ENCODE measurements around the gene CAGE1.

CAGE1 gene

GRCh38 chr6:7312616-7313504 is 76.7 kb downstream of the CAGE1 start, which contains the start of gene SSR1:
Gene SSR1, minus strand, starts transcription at chr6:7313199. Its CDS starts 79 bp downstream, at chr6:7313120.
- DNase-seq (ENCODE audit: extremely low read depth in 1 of 2, low read depth in 1 of 2) = peak; percentile 76 to 90

- DNase-seq (ENCODE audit: extremely low read depth in 1 of 2, low read depth in 1 of 2) = no peak
Measured at GRCh38 chr6:7311917-7312615, 77.5 kb downstream of the CAGE1 start.

- no peak for DNase-seq (ENCODE audit: extremely low read depth in 1 of 2, low read depth in 1 of 2)
Measured at GRCh38 chr6:7311176-7311575, 78.4 kb downstream of the CAGE1 start.

GRCh38 chr6:7309050-7309449 is 80.5 kb downstream of the CAGE1 start:
- no peak for DNase-seq (ENCODE audit: extremely low read depth in 1 of 2, low read depth in 1 of 2)

GRCh38 chr6:7307533-7307932 is 82.0 kb downstream of the CAGE1 start:
- DNase-seq (ENCODE audit: extremely low read depth in 1 of 2, low read depth in 1 of 2) = no peak

- DNase-seq (ENCODE audit: extremely low read depth in 1 of 2, low read depth in 1 of 2) = no peak
Measured at GRCh38 chr6:7304821-7305220, 84.7 kb downstream of the CAGE1 start.

- DNase-seq (ENCODE audit: extremely low read depth in 1 of 2, low read depth in 1 of 2) = no peak
Measured at GRCh38 chr6:7301702-7302101, 87.8 kb downstream of the CAGE1 start.

- DNase-seq (ENCODE audit: extremely low read depth in 1 of 2, low read depth in 1 of 2) = no peak
Measured at GRCh38 chr6:7300926-7301325, 88.6 kb downstream of the CAGE1 start.

- no peak for DNase-seq (ENCODE audit: extremely low read depth in 1 of 2, low read depth in 1 of 2)
Measured at GRCh38 chr6:7298113-7298512, 91.4 kb downstream of the CAGE1 start.

- no peak for DNase-seq (ENCODE audit: extremely low read depth in 1 of 2, low read depth in 1 of 2)
Measured at GRCh38 chr6:7296602-7297001, 92.9 kb downstream of the CAGE1 start.

GRCh38 chr6:7295916-7296315 is 93.6 kb downstream of the CAGE1 start:
- no peak for DNase-seq (ENCODE audit: extremely low read depth in 1 of 2, low read depth in 1 of 2)

- DNase-seq (ENCODE audit: extremely low read depth in 1 of 2, low read depth in 1 of 2) = no peak
Measured at GRCh38 chr6:7292596-7293255, 96.8 kb downstream of the CAGE1 start.

GRCh38 chr6:7290079-7290478 is 99.5 kb downstream of the CAGE1 start:
- no peak for DNase-seq (ENCODE audit: extremely low read depth in 1 of 2, low read depth in 1 of 2)

GRCh38 chr6:7285416-7285815 is 104.1 kb downstream of the CAGE1 start:
- no peak for DNase-seq (ENCODE audit: extremely low read depth in 1 of 2, low read depth in 1 of 2)

GRCh38 chr6:7283676-7284075 is 105.9 kb downstream of the CAGE1 start:
- DNase-seq (ENCODE audit: extremely low read depth in 1 of 2, low read depth in 1 of 2) = no peak

GRCh38 chr6:7282097-7282906 is 107.2 kb downstream of the CAGE1 start:
- DNase-seq (ENCODE audit: extremely low read depth in 1 of 2, low read depth in 1 of 2) = no peak

All from activated CD8-positive, alpha-beta memory T cell treated with anti-CD3 and anti-CD28 coated beads for 1 hour (primary cell).